Esophagus muscularis mucosa (tissue), 4 donors: ENCODE data around the gene FOXD4L6. TPM values are rescaled to one million over a fixed set of nuclear protein-coding genes. Genes with fewer than 3 reads are reported as not detected.
"Not testable (repeated sequence)": the region's sequence is repeated elsewhere in the genome, so short reads cannot be mapped to it uniquely, and the experiment has no call there.

Source experiments
- DNase-seq: peaks from one replicate; pipeline ENCODE4 v3.0.0-alpha.2; 2017; ENCODE audit errors: extremely low spot score
- H3K27ac ChIP-seq, 4 donors: fragments of 200-600 bp; sonication (generic); replicated peaks in 1 of 4; 1 replicate in 3 of 4; 2 replicates in 1 of 4; pipeline ENCODE4 v1.5.1; 2016 to 2019; ENCODE audit warnings: mild to moderate bottlenecking in 1 of 4
- H3K27me3 ChIP-seq, 4 donors: fragments of 200-600 bp; sonication (generic); one replicate each; pipeline versions ENCODE4 v1.5.1 to v1.6.0; 2016 to 2019
- H3K36me3 ChIP-seq, 4 donors: fragments of 200-600 bp; sonication (generic); one replicate each; pipeline ENCODE4 v1.5.1; 2016 to 2019
- H3K4me1 ChIP-seq, 4 donors: fragments of 200-600 bp; sonication (generic); one replicate each; pipeline ENCODE4 v1.5.1; 2016 to 2019
- H3K4me3 ChIP-seq, 4 donors: fragments of 200-600 bp; sonication (generic); 1 replicate in 2 of 4; 2 replicates in 2 of 4; pipeline ENCODE4 v1.5.1; 2016 to 2019; ENCODE audit warnings: mild to moderate bottlenecking in 4 of 4, moderate library complexity in 1 of 4
- H3K9me3 ChIP-seq, 4 donors: fragments of 200-600 bp; sonication (generic); 1 replicate in 3 of 4; 2 replicates in 1 of 4; pipeline ENCODE4 v1.5.1; 2016 to 2019
- WGBS: methylation state at CpG from one replicate; pipeline ENCODE4 v1.1.5; 2018; 5-methylcytosine and 5-hydroxymethylcytosine counted together
- intact Hi-C: fragments of 100-400 bp; cut with DNase I; formaldehyde crosslinking; loops from one replicate; pipeline ENCODE4 v1.15.1; 2023
- total RNA-seq, 4 donors: library from RNA; depleted of rRNA; stranded (reverse); fragments of >200 nt; gene quantifications; one replicate each; pipeline versions ENCODE4 v1.1.0 to v1.2.1, GENCODE V29; 2016

The FOXD4L6 gene
- total RNA-seq = under 1 TPM in 1 of 4 donors, not detected in 3; 0.33 TPM

DNA sequence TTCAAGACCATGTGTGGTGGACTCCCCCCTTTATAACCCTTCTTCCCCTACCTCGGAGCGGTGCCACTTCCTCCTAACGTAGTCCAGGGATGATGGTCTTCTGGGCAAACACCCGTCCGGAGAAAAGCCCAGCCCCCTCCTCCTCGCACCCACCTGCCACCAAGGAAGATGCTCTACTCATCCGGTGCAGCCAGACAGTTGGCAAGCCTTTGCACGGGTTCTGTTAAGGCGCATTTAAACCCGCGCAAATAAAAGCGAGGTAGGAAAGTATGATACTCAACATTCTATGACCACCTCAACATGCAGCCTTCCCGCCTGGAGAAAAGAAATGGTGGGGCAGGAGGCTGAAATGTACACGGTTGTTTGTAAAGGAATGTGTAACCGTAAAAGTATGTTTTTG, at the start of gene FOXD4L6:
Gene FOXD4L6, minus strand, starts transcription at position 101 of the 400 bp plus-strand sequence. CDS start 298 bp downstream, outside the sequence.
- intact Hi-C loops, H3K9me3 ChIP-seq, H3K27me3 ChIP-seq, DNase-seq, H3K4me3 ChIP-seq, H3K36me3 ChIP-seq, H3K27ac ChIP-seq, H3K4me1 ChIP-seq: not testable (repeated sequence)
- WGBS = no CpG with 5 or more reads among the region's 15 CpGs

DNA sequence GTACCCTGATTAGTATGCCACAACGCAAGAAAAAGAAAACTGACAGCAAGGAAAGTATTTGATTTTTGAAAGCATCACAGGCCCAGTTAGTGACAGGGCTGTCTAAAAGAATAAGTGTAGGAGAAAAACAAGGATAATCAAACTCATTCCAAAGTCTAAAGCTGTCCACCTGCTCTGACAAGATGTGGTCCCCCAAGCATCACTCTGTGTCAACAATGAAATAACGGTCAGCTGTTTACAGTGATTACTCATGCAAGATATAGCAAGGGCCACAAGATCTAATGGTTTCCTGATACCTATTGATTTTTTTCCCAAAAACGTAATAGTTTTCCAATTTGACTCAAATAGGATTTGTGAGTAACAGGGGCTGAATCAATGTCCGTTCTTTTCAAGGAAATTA, 46.5 kb upstream of the FOXD4L6 start:
- H3K4me3 ChIP-seq, H3K9me3 ChIP-seq, H3K36me3 ChIP-seq, H3K27ac ChIP-seq, intact Hi-C loops, H3K4me1 ChIP-seq, H3K27me3 ChIP-seq: not testable (repeated sequence)
- WGBS = 79% methylated on average over 2 of the region's 4 CpGs
- peak; percentile 4 for DNase-seq

DNA sequence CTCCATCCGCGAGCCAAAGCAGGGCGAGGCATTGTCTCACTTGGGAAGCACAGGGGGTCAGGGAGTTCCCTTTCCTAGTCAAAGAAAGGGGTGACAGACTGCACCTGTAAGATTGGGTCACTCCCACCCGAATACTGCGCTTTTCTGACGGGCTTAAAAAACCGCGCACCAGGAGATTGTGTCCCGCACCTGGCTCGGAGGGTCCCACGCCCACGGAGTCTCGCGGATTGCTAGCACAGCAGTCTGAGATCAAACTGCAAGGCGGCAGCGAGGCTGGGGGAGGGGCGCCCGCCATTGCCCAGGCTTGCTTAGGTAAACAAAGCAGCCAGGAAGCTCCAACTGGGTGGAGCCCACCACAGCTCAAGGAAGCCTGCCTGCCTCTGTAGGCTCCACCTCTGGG, 21.6 kb upstream of the FOXD4L6 start:
- H3K4me1 ChIP-seq, H3K27ac ChIP-seq, H3K4me3 ChIP-seq, H3K27me3 ChIP-seq, H3K9me3 ChIP-seq, intact Hi-C loops, DNase-seq, H3K36me3 ChIP-seq: not testable (repeated sequence)
- 80% methylated on average over 3 of the region's 18 CpGs for WGBS

DNA sequence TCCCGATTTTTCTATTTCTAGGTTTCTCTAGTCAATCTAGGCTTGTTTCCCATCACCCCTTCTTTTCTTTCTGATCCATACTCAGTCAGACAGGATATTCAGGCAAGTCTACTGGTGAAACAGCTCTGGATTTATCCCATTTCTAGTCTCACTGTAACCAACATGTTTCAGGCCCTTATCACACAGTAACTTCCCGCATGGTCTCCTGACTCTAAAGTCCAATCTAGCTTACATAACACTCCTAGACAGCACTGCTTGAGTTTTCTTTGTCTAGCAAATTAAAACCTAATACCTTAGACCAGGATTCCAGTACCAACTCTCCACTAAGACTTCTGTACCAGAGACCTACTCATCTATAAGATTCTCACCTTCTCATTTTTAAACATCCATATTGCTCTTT, 13.4 kb upstream of the FOXD4L6 start:
- H3K4me1 ChIP-seq, H3K9me3 ChIP-seq, H3K4me3 ChIP-seq, DNase-seq, H3K36me3 ChIP-seq, intact Hi-C loops, H3K27ac ChIP-seq, H3K27me3 ChIP-seq: not testable (repeated sequence)
- 100% methylated on average over 1 of the region's 2 CpGs for WGBS

DNA sequence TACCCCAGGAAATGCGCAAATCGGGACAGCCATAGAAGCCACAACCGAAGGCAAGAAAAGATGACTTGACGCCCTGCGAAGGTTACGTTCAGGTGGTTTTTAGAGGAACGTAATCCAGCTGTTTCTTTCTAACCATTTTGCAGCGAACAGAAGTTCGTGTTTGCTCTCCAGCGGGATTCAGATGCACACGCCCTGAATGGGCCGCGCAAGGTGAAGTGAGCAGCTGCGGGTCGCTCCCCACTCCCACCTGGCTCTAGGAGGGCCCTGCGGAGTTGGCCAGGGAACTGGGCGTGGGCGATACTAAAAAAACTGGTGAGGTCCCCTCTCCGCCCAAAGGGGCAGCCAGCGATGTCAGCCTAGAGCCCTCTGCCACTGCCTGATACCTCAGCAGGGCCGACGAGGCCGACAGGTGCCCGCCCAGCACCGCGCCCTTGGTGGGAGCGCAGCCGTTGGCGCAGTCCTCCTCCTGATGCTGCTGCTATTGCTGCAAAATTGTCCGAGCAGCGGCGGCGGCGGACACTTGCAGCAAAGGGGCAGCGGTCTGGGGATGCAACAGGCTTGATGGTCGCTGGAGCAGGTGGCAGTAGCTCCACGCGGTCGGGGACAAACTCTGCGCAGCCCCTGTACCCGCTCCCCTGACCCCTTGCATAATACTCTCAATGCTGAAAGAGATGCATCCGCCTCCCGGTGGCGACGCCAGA, 1.6 kb downstream of the FOXD4L6 start:
- H3K4me1 ChIP-seq, H3K9me3 ChIP-seq, H3K27ac ChIP-seq, H3K4me3 ChIP-seq, DNase-seq, intact Hi-C loops, H3K36me3 ChIP-seq: not testable (repeated sequence)
- H3K27me3 ChIP-seq = peaks cover 0 to 14% (median 0%) of the 10 kb centered on the region in 4 donors
- WGBS = no CpG with 5 or more reads among the region's 45 CpGs

GRCh38 chr9:41125936-41126335, 2.5 kb downstream of the FOXD4L6 start:
- intact Hi-C loops, H3K36me3 ChIP-seq, H3K4me3 ChIP-seq, DNase-seq, H3K9me3 ChIP-seq, H3K27ac ChIP-seq, H3K4me1 ChIP-seq: not testable (repeated sequence)
- 17% methylated on average over 3 of the region's 3 CpGs for WGBS
- peaks cover 0 to 14% (median 0%) of the 10 kb centered on the region in 4 donors for H3K27me3 ChIP-seq

DNA sequence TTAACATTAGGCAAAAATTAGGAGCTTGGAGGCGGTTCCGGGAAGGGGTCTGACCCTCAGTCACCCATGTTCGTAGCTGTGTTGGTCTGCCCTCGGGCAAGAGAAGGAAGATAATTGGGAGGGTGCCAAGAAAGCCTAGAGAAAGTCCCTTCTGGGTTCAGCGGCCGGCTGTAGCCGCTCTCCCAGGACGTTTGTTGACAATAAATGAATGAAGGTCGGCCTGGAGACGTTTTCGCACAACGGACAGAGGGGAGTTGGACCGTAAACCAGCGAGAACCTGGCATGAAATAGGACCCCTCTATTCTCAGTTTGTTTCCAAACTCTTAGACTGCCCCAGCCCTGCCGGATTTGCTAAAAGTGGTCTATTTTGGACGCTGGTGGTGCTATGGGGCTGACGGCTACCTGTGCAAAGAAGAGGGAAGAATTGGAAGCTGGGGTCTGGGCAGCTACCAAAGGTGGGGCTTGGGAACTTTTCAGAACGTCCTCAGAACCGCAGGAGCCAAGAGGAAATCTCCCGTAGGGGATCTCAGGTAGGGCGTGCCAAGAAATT, 3.3 kb downstream of the FOXD4L6 start:
- H3K36me3 ChIP-seq, H3K4me1 ChIP-seq, intact Hi-C loops: not testable (repeated sequence)

DNA sequence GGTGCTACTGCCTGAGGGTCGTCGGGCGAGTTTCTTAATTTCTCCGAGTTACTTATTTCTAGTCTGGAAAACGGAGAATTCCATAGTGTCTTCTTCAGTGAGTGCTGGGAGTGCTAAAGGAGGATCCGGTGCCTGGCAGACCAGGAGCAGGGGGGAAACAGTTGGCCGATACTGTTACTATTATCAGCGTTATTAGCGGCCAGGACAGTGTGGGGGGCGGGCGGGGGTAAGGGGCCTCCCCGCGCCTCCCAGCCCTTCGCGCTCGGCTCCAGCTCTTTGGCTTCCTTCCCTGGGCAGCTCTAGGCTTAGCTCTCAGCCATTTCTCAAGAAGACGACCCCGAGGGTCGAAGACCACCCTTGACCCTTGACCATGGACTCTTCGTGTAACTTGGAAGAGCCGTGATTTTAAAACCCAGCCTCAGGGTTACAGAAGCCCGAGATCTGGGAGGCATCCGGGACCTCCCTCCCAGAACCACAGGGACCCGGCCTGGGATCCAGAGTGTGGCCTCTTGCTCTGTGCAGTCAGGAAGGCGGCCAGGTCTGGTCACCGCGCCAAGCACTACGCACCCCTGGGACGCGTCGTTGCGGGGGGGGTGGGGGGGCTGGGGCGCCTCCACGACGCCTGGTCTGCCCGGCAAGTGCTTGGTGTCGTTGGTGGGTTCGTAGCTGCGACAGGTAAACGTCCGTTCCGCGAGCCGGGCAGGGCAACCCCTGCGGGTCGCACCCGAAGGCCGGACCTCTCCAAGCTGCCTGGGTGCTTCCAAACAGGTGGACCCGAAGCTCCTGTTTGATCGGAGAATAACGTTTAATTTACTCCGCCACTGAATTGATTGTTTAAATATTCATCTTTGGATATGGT, 4.0 kb downstream of the FOXD4L6 start:
- H3K27ac ChIP-seq, H3K4me1 ChIP-seq, intact Hi-C loops, DNase-seq, H3K4me3 ChIP-seq, H3K36me3 ChIP-seq, H3K9me3 ChIP-seq: not testable (repeated sequence)
- peaks cover 0 to 19% (median 0%) of the 10 kb centered on the region in 4 donors for H3K27me3 ChIP-seq
- WGBS = 42% methylated on average over 11 of the region's 52 CpGs

More for the DNA sequence above, 3.3 kb downstream of the FOXD4L6 start:
- peaks cover 0 to 17% (median 0%) of the 10 kb centered on the region in 4 donors for H3K27me3 ChIP-seq
- WGBS = no CpG with 5 or more reads among the region's 21 CpGs
- not testable (repeated sequence) for DNase-seq, H3K9me3 ChIP-seq, H3K4me3 ChIP-seq, H3K27ac ChIP-seq

GRCh38 chr9:41123812-41124211, 4.7 kb downstream of the FOXD4L6 start:
- no CpG with 5 or more reads among the region's 33 CpGs for WGBS
- H3K36me3 ChIP-seq, intact Hi-C loops, H3K27ac ChIP-seq, H3K4me3 ChIP-seq, H3K4me1 ChIP-seq, H3K9me3 ChIP-seq, DNase-seq: not testable (repeated sequence)
- peaks cover 0 to 23% (median 0%) of the 10 kb centered on the region in 4 donors for H3K27me3 ChIP-seq

DNA sequence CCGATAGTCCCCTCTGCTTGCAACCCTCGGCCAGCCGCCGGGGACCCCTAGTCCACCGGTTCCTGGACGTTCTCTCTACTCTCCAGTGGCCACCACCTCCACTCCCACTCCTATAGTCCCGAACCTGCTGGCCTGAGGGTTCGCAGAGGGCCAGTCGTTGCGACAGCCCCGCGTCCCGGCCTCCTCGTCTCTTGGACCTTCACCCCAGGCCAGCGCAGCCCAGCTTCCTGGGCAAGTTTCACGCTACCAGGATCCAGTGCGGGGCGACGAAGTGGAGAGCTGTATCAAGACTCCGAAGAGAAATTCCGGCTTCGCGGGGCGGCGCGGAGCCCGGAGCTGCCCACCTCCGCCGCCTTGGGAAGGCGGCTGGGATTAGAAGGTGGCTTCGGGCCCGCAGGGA, 5.1 kb downstream of the FOXD4L6 start:
- intact Hi-C loops, DNase-seq, H3K4me1 ChIP-seq, H3K27ac ChIP-seq, H3K36me3 ChIP-seq, H3K4me3 ChIP-seq, H3K9me3 ChIP-seq: not testable (repeated sequence)
- no CpG with 5 or more reads among the region's 32 CpGs for WGBS
- H3K27me3 ChIP-seq = peaks cover 0 to 23% (median 0%) of the 10 kb centered on the region in 4 donors

GRCh38 chr9:41120696-41121095, 7.8 kb downstream of the FOXD4L6 start:
- intact Hi-C loops, H3K4me1 ChIP-seq, H3K4me3 ChIP-seq, H3K27ac ChIP-seq, H3K36me3 ChIP-seq, DNase-seq, H3K9me3 ChIP-seq: not testable (repeated sequence)
- H3K27me3 ChIP-seq = peaks cover 0 to 20% (median 0%) of the 10 kb centered on the region in 4 donors
- WGBS = 36% methylated on average over 4 of the region's 4 CpGs

- intact Hi-C loops, H3K27ac ChIP-seq, H3K36me3 ChIP-seq, H3K4me3 ChIP-seq, H3K4me1 ChIP-seq, H3K9me3 ChIP-seq, DNase-seq: not testable (repeated sequence)
- peaks cover 0 to 19% (median 0%) of the 10 kb centered on the region in 4 donors for H3K27me3 ChIP-seq
- no CpG with 5 or more reads among the region's 5 CpGs for WGBS
Observed at GRCh38 chr9:41119719-41120118, 8.8 kb downstream of the FOXD4L6 start.
